IPS-15b (cell line): ENCODE data around the gene PALS1.
"Not testable (repeated sequence)": the region's sequence is repeated elsewhere in the genome, so short reads cannot be mapped to it uniquely, and the experiment has no call there.

ENCODE experiments used
- H3K27me3 ChIP-seq: one replicate; pipeline ENCODE4 v1.6.1; 2013; ENCODE audit warnings: low read length; ENCODE audit not compliant: control insufficient read depth, insufficient read depth
- H3K36me3 ChIP-seq: one replicate; pipeline ENCODE4 v1.6.1; 2013; ENCODE audit warnings: low read length; ENCODE audit not compliant: control insufficient read depth, insufficient read depth
- H3K4me1 ChIP-seq: one replicate; pipeline ENCODE4 v1.6.1; 2013; ENCODE audit warnings: mild to moderate bottlenecking, low read length; ENCODE audit not compliant: control insufficient read depth, insufficient read depth
- H3K4me3 ChIP-seq: one replicate; pipeline ENCODE4 v1.5.1; 2013; ENCODE audit warnings: low read depth, low read length
- H3K9ac ChIP-seq: one replicate; pipeline ENCODE4 v1.6.1; 2013; ENCODE audit warnings: low read depth, mild to moderate bottlenecking, low read length
- H3K9me3 ChIP-seq: one replicate; pipeline ENCODE4 v1.6.1; 2013; ENCODE audit warnings: mild to moderate bottlenecking, low read length; ENCODE audit not compliant: control insufficient read depth, insufficient read depth

PALS1 gene

GRCh38 chr14:67263499-67264149 is 22.4 kb downstream of the PALS1 start:
- Histone ChIP-seq H3K4me1 (peaks cover 25% of the 10 kb centered on the region), H3K4me3 (no peak overlapping the region), H3K27me3 (no peaks in the 10 kb centered on the region), H3K9me3 (no peaks in the 10 kb centered on the region), H3K36me3 (no peaks in the 10 kb centered on the region), H3K9ac (no peak overlapping the region)

GRCh38 chr14:67265131-67265530 is 23.9 kb downstream of the PALS1 start:
- Histone ChIP-seq H3K27me3 (no peaks in the 10 kb centered on the region), H3K9me3 (no peaks in the 10 kb centered on the region), H3K9ac (no peak overlapping the region), H3K4me3 (no peak overlapping the region), H3K4me1 (peaks cover 39% of the 10 kb centered on the region), H3K36me3 (no peaks in the 10 kb centered on the region)

- Histone ChIP-seq H3K9ac (no peak overlapping the region), H3K4me3 (peak overlapping the region; percentile 54), H3K36me3 (no peaks in the 10 kb centered on the region)
Measured at GRCh38 chr14:67267576-67268328, 26.5 kb downstream of the PALS1 start.

GRCh38 chr14:67268426-67269150 is 27.4 kb downstream of the PALS1 start:
- Histone ChIP-seq H3K4me1 (peaks cover 29% of the 10 kb centered on the region), H3K9ac (no peak overlapping the region), H3K36me3 (no peaks in the 10 kb centered on the region), H3K27me3 (no peaks in the 10 kb centered on the region), H3K9me3 (no peaks in the 10 kb centered on the region), H3K4me3 (peak overlapping the region; percentile 54)

More at GRCh38 chr14:67267576-67268328, 26.5 kb downstream of the PALS1 start:
- Histone ChIP-seq H3K27me3 (no peaks in the 10 kb centered on the region), H3K9me3 (no peaks in the 10 kb centered on the region), H3K4me1 (peaks cover 36% of the 10 kb centered on the region)

GRCh38 chr14:67269298-67270060 is 28.2 kb downstream of the PALS1 start:
- Histone ChIP-seq H3K4me3 (peak overlapping the region; percentile 16), H3K36me3 (no peaks in the 10 kb centered on the region), H3K4me1 (peaks cover 28% of the 10 kb centered on the region), H3K9ac (no peak overlapping the region), H3K27me3 (no peaks in the 10 kb centered on the region), H3K9me3 (no peaks in the 10 kb centered on the region)

GRCh38 chr14:67270145-67270753 is 29.0 kb downstream of the PALS1 start:
- H3K9ac ChIP-seq: no peak overlapping the region
- H3K27me3 ChIP-seq: no peaks in the 10 kb centered on the region
- no peaks in the 10 kb centered on the region for H3K36me3 ChIP-seq
- H3K4me3 ChIP-seq: no peak overlapping the region
- H3K4me1 ChIP-seq: peaks cover 28% of the 10 kb centered on the region
- H3K9me3 ChIP-seq: no peaks in the 10 kb centered on the region

- H3K9me3 ChIP-seq: no peaks in the 10 kb centered on the region
- peaks cover 28% of the 10 kb centered on the region for H3K4me1 ChIP-seq
- H3K4me3 ChIP-seq: no peak overlapping the region
- no peaks in the 10 kb centered on the region for H3K36me3 ChIP-seq
- H3K9ac ChIP-seq: no peak overlapping the region
- H3K27me3 ChIP-seq: no peaks in the 10 kb centered on the region
Measured at GRCh38 chr14:67270933-67271332, 29.7 kb downstream of the PALS1 start.

GRCh38 chr14:67273281-67273680 is 32.0 kb downstream of the PALS1 start:
- H3K9ac ChIP-seq, H3K9me3 ChIP-seq, H3K4me3 ChIP-seq, H3K27me3 ChIP-seq, H3K36me3 ChIP-seq: not testable (repeated sequence)
- H3K4me1 ChIP-seq: peaks cover 30% of the 10 kb centered on the region

GRCh38 chr14:67276131-67276530 is 34.9 kb downstream of the PALS1 start:
- Histone ChIP-seq H3K4me1 (peaks cover 13% of the 10 kb centered on the region), H3K27me3 (no peaks in the 10 kb centered on the region), H3K4me3 (no peak overlapping the region), H3K36me3 (no peaks in the 10 kb centered on the region), H3K9ac (no peak overlapping the region), H3K9me3 (no peaks in the 10 kb centered on the region)

- Histone ChIP-seq H3K4me1 (peaks cover 13% of the 10 kb centered on the region), H3K4me3 (no peak overlapping the region), H3K27me3 (no peaks in the 10 kb centered on the region), H3K9ac (no peak overlapping the region), H3K9me3 (no peaks in the 10 kb centered on the region), H3K36me3 (no peaks in the 10 kb centered on the region)
Measured at GRCh38 chr14:67280506-67280905, 39.3 kb downstream of the PALS1 start.

- no peaks in the 10 kb centered on the region for H3K9me3 ChIP-seq
- H3K27me3 ChIP-seq: no peaks in the 10 kb centered on the region
- no peak overlapping the region for H3K4me3 ChIP-seq
- no peaks in the 10 kb centered on the region for H3K36me3 ChIP-seq
- H3K9ac ChIP-seq: no peak overlapping the region
- H3K4me1 ChIP-seq: no peaks in the 10 kb centered on the region
Measured at GRCh38 chr14:67285876-67286452, 44.7 kb downstream of the PALS1 start.
